DOHH2 (cell line): ENCODE results near the gene MKNK2.

Experiments used
- H3F3A ChIP-seq: fragments of 200-600 bp; sonication (generic), shearing (Covaris generic); 2 replicates; pipeline ENCODE4 v1.6.0; 2016; ENCODE audit warnings: antibody characterized with exemption, mild to moderate bottlenecking; ENCODE audit not compliant: control insufficient read depth, insufficient read depth
- H3K27ac ChIP-seq: fragments of 200-600 bp; sonication (generic); 2 replicates; pipeline ENCODE4 v1.5.1; 2014; ENCODE audit warnings: low read depth, mild to moderate bottlenecking, low read length, moderate library complexity
- H3K27me3 ChIP-seq: fragments of 200-600 bp; sonication (generic); 2 replicates; pipeline ENCODE4 v1.6.1; 2014; ENCODE audit warnings: mild to moderate bottlenecking, low read length, mixed read lengths; ENCODE audit not compliant: control insufficient read depth
- H3K36me3 ChIP-seq: fragments of 200-600 bp; sonication (generic); 2 replicates; pipeline ENCODE4 v1.6.1; 2014; ENCODE audit warnings: mild to moderate bottlenecking, low read length, moderate library complexity, mixed read lengths; ENCODE audit not compliant: control insufficient read depth
- H3K4me1 ChIP-seq: fragments of 200-600 bp; sonication (generic); 2 replicates; pipeline ENCODE4 v1.6.1; 2014; ENCODE audit warnings: mild to moderate bottlenecking, low read length, mixed read lengths; ENCODE audit not compliant: control insufficient read depth
- H3K4me2 ChIP-seq: fragments of 200-600 bp; sonication (generic); 2 replicates; pipeline ENCODE4 v1.6.0; 2014; ENCODE audit warnings: mild to moderate bottlenecking, low read length, moderate library complexity
- H3K4me3 ChIP-seq: fragments of 200-600 bp; sonication (generic); 2 replicates; pipeline ENCODE4 v1.5.1; 2014; ENCODE audit warnings: mild to moderate bottlenecking, low read length, mixed read lengths
- H3K79me2 ChIP-seq: fragments of 200-600 bp; sonication (generic); 2 replicates; pipeline ENCODE4 v1.6.1; 2014; ENCODE audit warnings: mild to moderate bottlenecking, low read length, mixed read lengths; ENCODE audit not compliant: control insufficient read depth
- H3K9me2 ChIP-seq: fragments of 200-600 bp; sonication (generic); replicated peaks from 2 replicates; pipeline ENCODE4 v1.6.1; 2014; ENCODE audit warnings: mild to moderate bottlenecking, low read length, mixed read lengths; ENCODE audit not compliant: control insufficient read depth
- H3K9me3 ChIP-seq: fragments of 200-600 bp; sonication (generic); 2 replicates; pipeline ENCODE4 v1.6.1; 2014; ENCODE audit warnings: antibody characterized with exemption, low read length, mixed read lengths; ENCODE audit not compliant: control insufficient read depth, insufficient read depth
- H4K20me1 ChIP-seq: fragments of 200-600 bp; sonication (generic); 2 replicates; pipeline ENCODE4 v1.6.0; 2014; ENCODE audit warnings: low read depth, mild to moderate bottlenecking, antibody characterized with exemption, low read length, moderate library complexity; ENCODE audit not compliant: control insufficient read depth, insufficient read depth
- EZH2phosphoT487 ChIP-seq: fragments of 200-600 bp; sonication (generic); IDR thresholded peaks from 2 replicates; pipeline ENCODE4 v1.6.1; 2017; ENCODE audit warnings: borderline replicate concordance, mild to moderate bottlenecking, antibody characterized with exemption, low read length, moderate library complexity, mixed read lengths
- TF ChIP-seq, protein P1 (sequence below): fragments of 200-600 bp; sonication (generic); IDR thresholded peaks from one replicate; pipeline ENCODE4 v1.5.1; 2014; ENCODE audit warnings: antibody characterized with exemption, mild to moderate bottlenecking, low read depth, low read length; ENCODE audit not compliant: poor library complexity, severe bottlenecking

The MKNK2 gene

DNA sequence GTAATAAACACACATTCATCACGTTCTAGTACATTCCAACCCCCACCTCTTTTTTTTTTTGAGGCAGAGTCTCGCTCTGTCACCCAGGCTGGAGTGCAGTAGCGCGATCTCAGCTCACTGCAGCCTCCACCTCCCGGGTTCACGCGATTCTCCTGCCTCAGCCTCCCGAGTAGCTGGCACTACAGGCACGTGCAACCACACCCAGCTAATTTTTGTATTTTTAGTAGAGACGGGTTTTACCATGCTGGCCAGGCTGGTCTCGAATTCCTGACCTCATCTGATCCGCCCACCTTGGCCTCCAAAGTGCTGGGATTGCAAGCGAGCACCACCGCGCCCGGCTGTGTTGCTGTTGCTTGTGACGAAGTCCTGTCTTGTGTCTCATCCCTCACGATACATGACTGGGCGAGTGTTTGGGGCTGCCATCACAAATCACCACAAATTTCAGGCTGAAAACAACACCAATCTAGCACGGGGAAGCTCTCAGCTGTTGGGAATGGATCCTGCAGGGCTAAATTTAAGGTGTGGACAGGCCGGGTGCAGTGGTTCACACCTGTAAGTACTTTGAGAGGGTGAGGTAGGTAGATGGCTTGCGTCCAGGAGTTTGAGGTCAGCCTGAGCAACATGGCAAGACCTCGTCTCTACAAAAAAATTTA, 29.4 kb upstream of the MKNK2 start:
- TF ChIP-seq, protein P1, sequence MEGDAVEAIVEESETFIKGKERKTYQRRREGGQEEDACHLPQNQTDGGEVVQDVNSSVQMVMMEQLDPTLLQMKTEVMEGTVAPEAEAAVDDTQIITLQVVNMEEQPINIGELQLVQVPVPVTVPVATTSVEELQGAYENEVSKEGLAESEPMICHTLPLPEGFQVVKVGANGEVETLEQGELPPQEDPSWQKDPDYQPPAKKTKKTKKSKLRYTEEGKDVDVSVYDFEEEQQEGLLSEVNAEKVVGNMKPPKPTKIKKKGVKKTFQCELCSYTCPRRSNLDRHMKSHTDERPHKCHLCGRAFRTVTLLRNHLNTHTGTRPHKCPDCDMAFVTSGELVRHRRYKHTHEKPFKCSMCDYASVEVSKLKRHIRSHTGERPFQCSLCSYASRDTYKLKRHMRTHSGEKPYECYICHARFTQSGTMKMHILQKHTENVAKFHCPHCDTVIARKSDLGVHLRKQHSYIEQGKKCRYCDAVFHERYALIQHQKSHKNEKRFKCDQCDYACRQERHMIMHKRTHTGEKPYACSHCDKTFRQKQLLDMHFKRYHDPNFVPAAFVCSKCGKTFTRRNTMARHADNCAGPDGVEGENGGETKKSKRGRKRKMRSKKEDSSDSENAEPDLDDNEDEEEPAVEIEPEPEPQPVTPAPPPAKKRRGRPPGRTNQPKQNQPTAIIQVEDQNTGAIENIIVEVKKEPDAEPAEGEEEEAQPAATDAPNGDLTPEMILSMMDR, result no peak
- no peak for TF ChIP-seq EZH2phosphoT487

DNA sequence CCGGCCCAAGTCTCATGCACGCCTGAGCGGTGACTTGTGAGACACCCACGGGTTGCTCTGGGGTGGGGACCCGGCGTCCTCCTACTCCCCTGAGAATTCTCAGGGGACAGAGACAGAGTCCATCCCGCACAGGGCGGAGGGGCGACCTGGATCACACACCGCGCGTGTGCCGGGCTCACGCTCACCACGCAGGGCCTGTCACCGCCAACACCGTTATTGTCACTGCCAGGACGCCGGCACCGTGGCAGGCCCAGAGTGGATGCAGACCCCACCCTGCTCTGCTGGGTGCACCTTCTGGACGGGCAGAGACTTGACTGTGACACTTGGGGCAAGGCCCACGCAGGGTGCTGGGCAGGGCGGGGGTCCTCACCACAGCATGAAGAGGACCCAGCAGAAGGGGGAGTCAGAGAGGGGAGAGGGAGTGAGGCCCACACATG, 28.8 kb upstream of the MKNK2 start:
- Histone ChIP-seq H3K79me2 (peaks cover 100% of the 10 kb centered on the region), H3K4me3 (no peak overlapping the region), H3K4me1 (peaks cover 75% of the 10 kb centered on the region), H3K36me3 (peaks cover 99% of the 10 kb centered on the region), H3K9me3 (no peaks in the 10 kb centered on the region), H3K27me3 (no peaks in the 10 kb centered on the region), H4K20me1 (peaks cover 18% of the 10 kb centered on the region), H3F3A (peaks cover 16% of the 10 kb centered on the region; the same call in 1 of the 2 replicates), H3K4me2 (0 out of 2 replicates have a peak overlapping the region, but pooled peaks have one; percentile 8), H3K9me2 (no peaks in the 10 kb centered on the region), H3K27ac (no peak overlapping the region)
- no peak for TF ChIP-seq EZH2phosphoT487
- TF ChIP-seq, protein P1, result no peak

More for the DNA sequence above, 29.4 kb upstream of the MKNK2 start:
- Histone ChIP-seq H3K27ac (peak overlapping the region; percentile 25), H3K4me1 (peaks cover 70% of the 10 kb centered on the region), H3K27me3 (no peaks in the 10 kb centered on the region), H3K79me2 (peaks cover 98% of the 10 kb centered on the region), H3K9me3 (no peaks in the 10 kb centered on the region), H3F3A (peaks cover 12% of the 10 kb centered on the region; the same call in 1 of the 2 replicates), H4K20me1 (peaks cover 18% of the 10 kb centered on the region), H3K4me2 (peak overlapping the region; percentile 30), H3K9me2 (no peaks in the 10 kb centered on the region), H3K36me3 (peaks cover 96% of the 10 kb centered on the region), H3K4me3 (no peak overlapping the region)

DNA sequence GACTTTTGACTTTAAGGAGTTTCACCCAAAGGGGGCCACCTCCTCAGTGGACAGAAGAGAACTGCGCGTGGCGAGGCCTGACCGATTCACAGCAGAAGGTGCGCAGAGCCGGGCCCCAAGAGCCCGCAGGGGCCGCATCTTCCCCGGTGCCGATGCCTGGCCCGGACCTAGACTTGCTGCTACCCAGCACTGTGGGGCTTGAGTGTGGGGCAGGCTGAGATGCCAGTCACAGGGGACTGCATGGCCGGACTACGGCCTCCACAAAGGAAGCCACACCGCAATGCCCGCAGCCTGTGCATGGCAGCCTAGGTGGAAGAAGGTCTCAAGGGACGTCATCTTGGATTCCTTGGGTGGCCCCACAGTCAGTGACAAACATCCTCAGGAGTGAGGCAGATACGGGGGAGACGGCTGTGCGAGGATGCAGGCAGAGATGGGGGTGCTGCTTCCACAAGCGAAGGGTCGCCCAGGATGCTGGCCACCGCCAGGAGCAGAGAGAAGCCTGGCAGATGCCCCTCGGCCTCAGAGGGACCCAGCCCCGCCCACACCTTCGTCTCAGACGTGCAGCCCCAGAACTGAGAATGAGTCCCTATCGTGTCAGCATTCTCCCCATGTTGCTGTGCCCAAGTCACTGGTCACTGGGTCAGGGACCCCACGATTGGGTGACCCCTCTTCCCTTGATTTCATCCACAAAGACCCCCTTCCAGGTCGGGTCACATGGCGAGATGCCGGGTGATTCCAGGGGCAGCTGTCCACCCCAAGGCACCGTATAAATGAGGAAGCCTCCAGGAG, 28.2 kb upstream of the MKNK2 start:
- peak overlapping the region; percentile 8; the same call in 1 of the 2 replicates for H3K4me2 ChIP-seq
- H3K4me1 ChIP-seq, result peaks cover 81% of the 10 kb centered on the region
- H3K79me2 ChIP-seq, result peaks cover 96% of the 10 kb centered on the region
- H3K27me3 ChIP-seq, result no peaks in the 10 kb centered on the region
- H3K9me3 ChIP-seq, result no peaks in the 10 kb centered on the region
- peaks cover 18% of the 10 kb centered on the region for H4K20me1 ChIP-seq
- TF ChIP-seq, protein P1, result no peak
- TF ChIP-seq EZH2phosphoT487, result no peak
- H3K27ac ChIP-seq, result no peak overlapping the region
- H3F3A ChIP-seq, result peaks cover 17% of the 10 kb centered on the region; the same call in 1 of the 2 replicates
- H3K36me3 ChIP-seq, result peaks cover 98% of the 10 kb centered on the region
- H3K4me3 ChIP-seq, result no peak overlapping the region
- no peaks in the 10 kb centered on the region for H3K9me2 ChIP-seq
